ENCODE data around the gene KNDC1. TPM values are rescaled to one million over a fixed set of nuclear protein-coding genes. Genes with fewer than 3 reads are reported as not detected.

Gene KNDC1
- total RNA-seq, 2 experiments from 2014 or later: 0.55 to 1.2 TPM

DNA sequence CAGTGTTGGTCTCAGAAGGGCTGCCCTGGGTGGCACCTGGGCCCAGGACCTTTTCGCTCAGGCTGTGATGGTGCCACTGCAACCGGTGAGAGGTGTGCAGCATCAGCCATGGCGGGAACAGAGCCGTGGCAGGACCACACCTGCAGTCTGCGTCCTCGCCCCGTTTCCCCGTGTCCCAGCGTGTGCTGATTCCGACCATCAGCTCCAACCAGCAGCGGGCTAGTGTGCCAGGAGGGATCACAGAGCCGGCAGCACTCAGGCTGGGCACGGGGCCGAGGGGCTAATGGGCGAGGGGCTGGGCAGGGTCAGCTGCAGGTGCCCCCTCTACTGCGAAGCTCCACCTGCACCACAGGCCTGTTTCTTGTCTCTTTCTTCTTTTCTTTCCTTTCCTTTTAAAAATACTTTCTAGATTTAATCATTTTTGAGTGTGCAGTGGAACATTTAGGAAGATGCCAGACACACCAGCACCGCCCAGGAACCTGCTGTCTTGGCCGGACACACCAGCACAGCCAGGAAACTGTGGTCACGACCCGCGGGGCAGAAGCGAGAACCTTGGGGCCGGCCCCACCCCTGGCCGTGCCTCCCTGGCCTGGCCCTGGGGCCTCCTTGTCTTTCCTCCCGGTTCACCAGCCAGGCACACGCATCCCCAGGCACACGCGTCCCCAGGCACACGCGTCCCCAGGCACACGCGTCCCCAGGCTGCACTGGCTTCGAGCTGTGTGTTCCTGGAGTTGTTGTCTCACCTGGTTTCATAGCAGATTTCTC, 37.7 kb upstream of the KNDC1 start:
- POLR2A ChIA-PET: no interaction called here
- H3K27ac Mint-ChIP-seq: no peak overlapping the region
- H3K4me3 Mint-ChIP-seq: no peak overlapping the region
- H3K36me3 Mint-ChIP-seq (ENCODE audit: low read depth): no peaks in the 10 kb centered on the region
- H3K4me1 Mint-ChIP-seq: peaks cover 4% of the 10 kb centered on the region
- CTCF ChIA-PET: no interaction called here
- peaks cover 4% of the 10 kb centered on the region for H3K27me3 Mint-ChIP-seq
- DNase-seq: no peak
- H3K9me3 Mint-ChIP-seq: peaks cover 11% of the 10 kb centered on the region

DNA sequence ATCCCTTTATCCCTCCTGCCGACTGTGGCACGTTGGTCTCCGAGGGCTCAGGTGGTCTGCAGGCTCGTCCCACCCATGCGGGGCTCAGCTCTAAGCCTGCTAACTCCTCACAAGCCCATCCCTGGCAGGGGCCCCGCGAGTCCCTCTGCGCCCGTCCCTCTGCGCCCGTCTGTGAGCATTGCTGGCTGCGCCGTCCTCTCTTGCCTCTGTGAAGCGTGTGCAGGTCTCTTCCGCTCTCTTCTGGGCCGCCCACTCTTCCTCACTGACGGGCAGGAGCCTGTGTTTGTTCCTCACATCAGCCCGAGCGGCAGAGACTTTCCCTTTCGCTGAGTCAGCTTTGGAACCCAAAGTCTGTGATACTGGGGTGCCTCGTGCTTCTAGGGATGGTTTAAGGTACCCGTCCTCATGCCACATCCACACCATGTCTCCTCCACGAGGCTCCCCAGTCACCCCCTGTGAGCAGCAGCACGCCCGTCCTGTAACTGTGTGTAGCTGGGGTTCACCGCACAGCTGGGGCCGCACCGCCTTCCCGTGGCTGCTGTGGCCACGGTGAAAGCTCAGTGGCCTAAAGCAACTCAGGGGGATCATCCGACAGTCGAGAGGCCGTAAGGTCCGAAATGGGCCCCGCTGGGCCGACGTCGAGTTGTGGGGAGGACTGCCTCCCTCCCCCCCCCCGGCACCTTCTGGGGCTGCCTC, 36.8 kb upstream of the KNDC1 start:
- peaks cover 4% of the 10 kb centered on the region for H3K27me3 Mint-ChIP-seq
- no peak overlapping the region for H3K27ac Mint-ChIP-seq
- ChIA-PET CTCF (no interaction called here), POLR2A (no interaction called here)
- peaks cover 4% of the 10 kb centered on the region for H3K4me1 Mint-ChIP-seq
- H3K36me3 Mint-ChIP-seq (ENCODE audit: low read depth): no peaks in the 10 kb centered on the region
- H3K4me3 Mint-ChIP-seq: no peak overlapping the region
- DNase-seq: no peak
- peaks cover 9% of the 10 kb centered on the region for H3K9me3 Mint-ChIP-seq

DNA sequence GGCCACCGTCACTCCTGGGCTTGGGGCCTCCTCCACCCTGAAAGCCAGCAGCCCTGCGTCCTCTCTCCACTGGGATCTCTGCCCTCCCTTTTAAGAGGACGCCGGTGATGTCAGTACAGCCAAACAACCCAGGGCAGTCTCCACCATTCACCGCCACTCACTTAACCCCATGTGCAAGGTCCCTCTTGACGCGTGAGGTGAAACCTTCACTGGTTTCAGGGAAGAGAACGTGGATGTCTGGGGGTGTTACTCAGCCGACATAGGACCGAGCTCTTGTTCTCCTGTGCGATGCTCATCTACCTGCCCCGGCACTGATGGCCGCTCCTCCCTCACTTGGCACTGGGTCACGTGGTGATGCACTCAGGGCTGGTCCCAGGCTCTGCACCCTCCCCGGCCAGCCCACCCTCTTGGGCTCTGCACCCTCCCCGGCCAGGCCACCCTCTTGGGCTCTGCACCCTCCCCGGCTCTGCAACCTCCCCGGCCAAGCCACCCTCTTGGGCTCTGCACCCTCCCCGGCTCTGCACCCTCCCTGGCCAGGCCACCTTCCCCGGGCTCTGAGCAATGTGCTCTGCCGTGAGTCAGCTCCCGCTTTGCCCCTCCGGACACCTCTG, 36.2 kb upstream of the KNDC1 start:
- DNase-seq: no peak
- ChIA-PET POLR2A (no interaction called here), CTCF (no interaction called here)
- H3K4me3 Mint-ChIP-seq: no peak overlapping the region
- H3K36me3 Mint-ChIP-seq (ENCODE audit: low read depth): no peaks in the 10 kb centered on the region
- H3K4me1 Mint-ChIP-seq: peaks cover 4% of the 10 kb centered on the region
- no peak overlapping the region for H3K27ac Mint-ChIP-seq
- peaks cover 4% of the 10 kb centered on the region for H3K9me3 Mint-ChIP-seq
- peaks cover 4% of the 10 kb centered on the region for H3K27me3 Mint-ChIP-seq

DNA sequence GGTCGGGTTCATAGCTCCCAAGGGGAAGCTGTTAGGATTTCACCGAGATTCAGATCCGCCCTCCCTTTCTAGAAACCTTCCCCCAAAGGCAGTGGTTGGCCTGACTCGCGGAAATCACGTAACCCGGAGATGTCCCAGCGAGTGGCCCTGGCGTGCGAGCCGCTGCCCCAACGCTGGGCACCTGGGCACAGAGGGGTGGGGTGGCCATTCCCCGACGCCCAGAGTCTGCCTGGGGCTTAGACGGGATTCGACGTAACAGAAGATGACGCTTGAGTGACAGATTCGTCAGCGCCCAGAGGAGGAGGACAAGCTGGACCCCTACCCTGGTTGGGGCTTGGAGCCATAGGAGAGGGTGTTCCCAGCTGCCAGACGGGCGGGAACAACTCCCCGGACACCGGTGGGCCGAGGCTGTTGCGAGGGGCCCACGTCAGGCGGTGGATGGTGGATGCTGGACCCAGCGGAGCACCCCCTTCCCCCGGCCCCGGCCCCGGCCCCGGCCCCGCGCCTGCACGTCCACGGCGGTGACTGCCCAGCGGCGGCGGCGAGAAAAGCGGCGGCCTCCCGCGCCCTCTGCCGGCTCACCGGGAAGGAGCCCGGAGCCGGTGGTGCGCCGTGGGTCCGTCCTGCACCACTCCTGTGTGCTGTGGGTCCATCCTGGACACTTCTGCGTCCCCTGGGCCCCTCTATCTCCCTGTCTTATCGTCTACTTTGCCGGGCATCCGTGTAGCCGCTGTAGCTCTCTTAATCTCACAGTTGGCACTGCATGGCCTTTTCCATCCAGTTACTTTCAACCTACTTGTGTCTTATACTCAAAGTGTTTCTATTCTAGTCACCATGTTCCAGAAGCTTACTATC, 35.4 kb upstream of the KNDC1 start:
- no peaks in the 10 kb centered on the region for H3K36me3 Mint-ChIP-seq (ENCODE audit: low read depth)
- peak; percentile 29 for DNase-seq
- H3K9me3 Mint-ChIP-seq: no peaks in the 10 kb centered on the region
- POLR2A ChIA-PET: no interaction called here
- H3K4me3 Mint-ChIP-seq: no peak overlapping the region
- CTCF ChIA-PET: interaction anchor here (0.9 kb wide), 1 partner anchor 221 kb away, joined by 3 read pairs; no protein-coding TSS in a partner anchor
- H3K27me3 Mint-ChIP-seq: peaks cover 4% of the 10 kb centered on the region
- no peak overlapping the region for H3K27ac Mint-ChIP-seq
- peaks cover 4% of the 10 kb centered on the region for H3K4me1 Mint-ChIP-seq

DNA sequence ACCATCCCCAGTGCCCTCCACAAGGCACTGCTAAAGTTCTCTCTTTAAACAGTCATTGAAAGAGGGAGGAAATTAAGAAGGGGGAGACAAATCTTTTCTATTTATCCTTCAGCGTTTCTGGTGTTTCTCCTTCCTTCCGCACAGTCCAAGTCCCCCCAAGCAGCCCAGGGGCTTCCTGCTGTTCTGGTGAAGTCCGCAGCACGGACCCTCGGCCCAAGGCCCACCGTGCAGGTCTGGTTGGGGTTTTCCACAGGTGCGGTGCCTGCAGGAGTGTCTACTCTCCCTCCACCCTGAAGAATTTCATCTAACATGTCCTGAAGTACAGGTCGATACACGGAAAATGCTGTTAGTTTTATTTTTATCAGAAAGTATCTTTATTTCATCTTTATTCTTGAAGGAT, 34.1 kb upstream of the KNDC1 start:
- Mint-ChIP-seq H3K36me3 (ENCODE audit: low read depth) (no peaks in the 10 kb centered on the region), H3K4me1 (peaks cover 4% of the 10 kb centered on the region), H3K27ac (no peak overlapping the region), H3K9me3 (no peaks in the 10 kb centered on the region), H3K4me3 (no peak overlapping the region), H3K27me3 (peaks cover 4% of the 10 kb centered on the region)
- ChIA-PET CTCF (no interaction called here), POLR2A (no interaction called here)
- no peak for DNase-seq

DNA sequence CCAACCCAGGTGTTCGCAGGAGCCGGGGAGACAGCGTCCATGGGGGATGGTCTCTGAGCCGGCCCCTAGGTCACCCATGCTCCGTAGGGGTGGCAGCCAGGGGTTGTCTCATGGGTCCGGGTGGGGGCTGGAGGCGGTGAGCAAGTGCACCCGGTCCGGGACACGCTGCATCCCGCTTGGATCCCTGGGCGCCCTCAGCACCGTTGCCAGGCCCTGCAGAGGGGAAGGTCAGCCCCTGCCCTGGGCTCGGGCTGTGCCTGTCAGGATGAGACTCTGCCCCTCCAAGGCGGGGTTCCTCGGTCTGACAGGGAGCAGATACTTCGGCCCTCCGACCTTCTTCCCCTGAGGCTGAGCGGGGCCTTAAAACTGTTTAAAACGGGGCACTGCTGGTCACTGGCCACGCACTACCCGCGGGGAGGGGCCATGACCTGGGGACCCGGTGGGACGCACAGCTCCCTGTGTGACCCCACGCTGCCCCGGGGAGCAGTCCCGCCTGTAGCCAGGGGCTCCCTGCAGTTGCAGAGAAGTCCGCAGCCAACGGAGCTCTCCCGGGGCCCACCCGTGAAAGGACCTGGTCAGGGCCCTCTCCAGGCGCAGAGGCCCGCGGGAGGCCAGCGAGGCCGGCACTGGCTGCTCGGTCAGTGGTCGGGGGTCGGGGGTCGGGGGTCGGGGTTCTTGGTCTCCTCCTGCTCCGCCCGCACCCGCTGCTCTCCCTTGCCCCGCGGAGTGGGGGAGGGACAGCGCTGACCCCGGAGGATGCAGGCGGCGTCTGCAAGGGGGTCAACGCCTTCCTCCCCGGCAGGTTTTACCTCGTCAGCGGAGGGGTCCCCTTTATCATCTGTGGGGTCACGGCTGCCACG, 33.4 kb upstream of the KNDC1 start:
- H3K27me3 Mint-ChIP-seq: peaks cover 4% of the 10 kb centered on the region
- no peak for DNase-seq
- no peaks in the 10 kb centered on the region for H3K9me3 Mint-ChIP-seq
- peaks cover 4% of the 10 kb centered on the region for H3K4me1 Mint-ChIP-seq
- no peaks in the 10 kb centered on the region for H3K36me3 Mint-ChIP-seq (ENCODE audit: low read depth)
- H3K27ac Mint-ChIP-seq: no peak overlapping the region
- CTCF ChIA-PET: no interaction called here
- H3K4me3 Mint-ChIP-seq: no peak overlapping the region
- POLR2A ChIA-PET: no interaction called here

DNA sequence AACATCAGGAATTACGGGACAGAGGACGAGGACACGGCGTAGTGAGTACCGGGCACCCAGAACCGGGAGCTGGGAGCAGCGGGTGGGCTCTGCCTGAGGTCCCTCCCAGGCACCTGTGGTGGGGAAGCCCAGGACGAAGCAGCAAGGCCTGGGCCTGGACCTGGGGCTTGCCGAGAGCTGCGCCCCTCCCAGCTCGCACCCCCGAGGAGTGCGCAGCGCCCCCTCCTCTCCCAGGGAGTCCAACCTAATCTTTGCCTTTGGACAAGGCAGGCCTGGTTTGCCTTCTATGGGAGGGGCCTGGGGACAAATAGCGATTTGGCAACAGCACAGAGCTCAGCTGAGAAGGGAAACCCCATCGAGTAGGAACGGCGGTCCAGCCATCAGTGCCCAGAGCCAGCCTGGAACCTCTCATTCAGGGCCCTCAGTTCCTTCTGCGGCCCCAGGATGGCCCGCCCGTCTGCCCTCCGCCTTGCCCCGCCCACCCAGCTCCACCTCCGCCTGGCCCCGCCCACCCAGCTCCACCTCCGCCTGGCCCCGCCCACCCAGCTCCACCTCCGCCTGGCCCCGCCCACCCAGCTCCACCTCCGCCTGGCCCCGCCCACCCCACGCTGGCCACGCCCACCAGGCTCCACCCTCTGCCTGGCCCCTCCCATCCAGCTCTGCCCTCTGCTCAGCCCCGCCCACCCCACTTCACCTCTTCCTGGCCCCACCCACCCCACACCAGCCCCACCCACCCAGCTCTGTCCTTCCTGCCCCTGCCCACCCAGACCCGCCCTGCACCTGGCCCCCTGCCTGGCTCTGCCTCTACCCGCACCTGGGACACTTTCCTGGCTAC, 32.5 kb upstream of the KNDC1 start:
- H3K4me1 Mint-ChIP-seq: peaks cover 4% of the 10 kb centered on the region
- H3K4me3 Mint-ChIP-seq: no peak overlapping the region
- no peaks in the 10 kb centered on the region for H3K36me3 Mint-ChIP-seq (ENCODE audit: low read depth)
- ChIA-PET CTCF (interaction anchor here (1.0 kb wide), 1 partner anchor 16 kb away, joined by 3 read pairs; no protein-coding TSS in a partner anchor), POLR2A (no interaction called here)
- H3K9me3 Mint-ChIP-seq: no peaks in the 10 kb centered on the region
- H3K27ac Mint-ChIP-seq: no peak overlapping the region
- peaks cover 4% of the 10 kb centered on the region for H3K27me3 Mint-ChIP-seq
- peak; percentile 47 for DNase-seq

DNA sequence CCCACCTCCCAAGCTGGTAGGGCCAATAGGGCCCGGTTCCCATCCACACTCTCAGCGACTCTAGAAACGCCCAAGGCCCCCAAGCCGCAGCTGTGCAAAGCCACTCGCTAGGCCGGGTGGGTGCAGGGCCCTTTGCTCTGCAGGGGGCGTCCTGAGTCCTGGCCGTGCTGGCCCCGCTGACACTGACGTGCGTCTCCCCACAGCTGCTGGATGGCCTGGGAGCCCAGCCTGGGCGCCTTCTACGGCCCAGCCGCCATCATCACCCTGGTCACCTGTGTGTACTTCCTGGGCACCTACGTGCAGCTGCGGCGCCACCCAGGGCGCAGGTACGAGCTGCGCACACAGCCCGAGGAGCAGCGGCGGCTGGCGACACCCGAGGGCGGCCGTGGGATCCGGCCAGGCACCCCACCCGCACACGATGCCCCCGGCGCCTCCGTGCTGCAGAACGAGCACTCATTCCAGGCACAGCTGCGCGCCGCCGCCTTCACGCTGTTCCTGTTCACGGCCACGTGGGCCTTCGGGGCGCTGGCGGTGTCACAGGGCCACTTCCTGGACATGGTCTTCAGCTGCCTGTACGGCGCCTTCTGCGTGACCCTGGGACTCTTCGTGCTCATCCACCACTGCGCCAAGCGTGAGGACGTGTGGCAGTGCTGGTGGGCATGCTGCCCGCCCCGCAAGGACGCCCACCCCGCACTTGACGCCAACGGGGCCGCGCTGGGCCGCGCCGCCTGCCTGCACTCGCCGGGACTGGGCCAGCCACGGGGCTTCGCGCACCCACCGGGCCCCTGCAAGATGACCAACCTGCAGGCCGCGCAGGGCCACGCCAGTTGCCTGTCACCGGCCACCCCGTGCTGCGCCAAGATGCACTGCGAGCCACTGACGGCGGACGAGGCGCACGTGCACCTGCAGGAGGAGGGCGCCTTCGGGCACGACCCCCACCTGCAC, 31.6 kb upstream of the KNDC1 start:
- H3K4me1 Mint-ChIP-seq: peaks cover 1% of the 10 kb centered on the region
- no peak for DNase-seq
- CTCF ChIA-PET: interaction anchor here (1.0 kb wide), 1 partner anchor 15 kb away, joined by 3 read pairs; no protein-coding TSS in a partner anchor
- H3K9me3 Mint-ChIP-seq: no peaks in the 10 kb centered on the region
- POLR2A ChIA-PET: no interaction called here
- no peak overlapping the region for H3K27ac Mint-ChIP-seq
- no peaks in the 10 kb centered on the region for H3K36me3 Mint-ChIP-seq (ENCODE audit: low read depth)
- no peak overlapping the region for H3K4me3 Mint-ChIP-seq
- H3K27me3 Mint-ChIP-seq: peaks cover 4% of the 10 kb centered on the region

DNA sequence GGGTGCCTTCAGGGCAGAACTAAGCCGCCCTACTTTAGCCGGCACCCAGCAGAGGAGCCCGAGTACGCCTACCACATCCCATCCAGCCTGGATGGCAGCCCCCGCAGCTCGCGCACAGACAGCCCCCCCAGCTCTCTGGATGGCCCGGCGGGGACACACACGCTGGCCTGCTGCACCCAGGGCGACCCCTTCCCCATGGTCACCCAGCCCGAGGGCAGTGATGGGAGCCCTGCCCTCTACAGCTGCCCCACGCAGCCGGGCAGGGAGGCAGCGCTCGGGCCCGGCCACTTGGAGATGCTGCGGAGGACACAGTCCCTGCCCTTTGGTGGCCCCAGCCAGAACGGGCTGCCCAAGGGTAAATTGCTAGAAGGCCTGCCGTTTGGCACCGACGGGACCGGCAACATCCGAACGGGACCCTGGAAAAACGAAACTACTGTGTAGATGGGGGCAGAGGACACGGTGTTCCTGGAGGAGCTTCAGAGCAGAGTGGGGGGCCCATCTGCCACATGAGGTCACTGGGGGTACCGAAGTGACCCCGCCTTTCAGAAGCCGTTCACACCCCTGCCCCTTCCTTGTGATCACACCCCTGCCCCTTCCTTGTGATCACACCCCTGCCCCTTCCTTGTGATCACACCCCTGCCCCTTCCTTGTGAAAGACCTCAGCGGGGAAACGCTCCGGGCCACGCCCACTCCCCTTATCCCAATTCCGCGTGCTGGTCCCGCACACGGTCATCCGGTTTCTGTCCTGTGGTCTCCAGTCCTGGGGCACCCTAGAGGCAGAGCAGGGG, 30.8 kb upstream of the KNDC1 start:
- POLR2A ChIA-PET: no interaction called here

DNA sequence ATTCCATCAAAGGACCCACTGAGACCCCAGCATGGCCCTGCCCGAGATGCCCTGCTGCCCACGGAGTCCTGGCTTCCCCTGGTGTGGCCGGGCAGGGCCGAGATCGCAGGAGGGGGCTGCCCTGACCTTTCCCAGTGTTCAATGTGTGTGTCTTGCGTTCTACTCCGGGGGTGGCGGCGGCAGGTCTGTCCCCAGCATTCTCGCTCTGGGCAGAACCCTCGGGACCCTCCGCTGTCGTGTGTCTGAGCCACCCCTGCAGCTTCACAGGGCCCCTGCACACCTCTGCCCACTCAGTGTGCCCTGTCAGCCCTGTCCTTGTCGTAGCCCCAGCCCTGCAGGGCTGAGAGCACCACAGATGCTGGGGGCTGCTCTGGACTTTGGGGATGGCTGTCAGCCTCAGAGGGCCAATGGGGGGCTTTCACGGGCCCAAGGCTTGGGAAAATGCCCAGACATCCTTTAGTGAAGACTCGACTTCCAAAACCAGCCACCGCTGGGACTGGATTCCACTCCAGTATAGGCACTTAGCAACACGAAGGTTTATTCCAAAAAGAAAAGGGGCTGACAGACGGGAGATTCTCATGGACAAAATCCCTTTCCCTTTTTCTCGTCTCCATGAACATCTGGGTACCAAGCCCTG, 30.0 kb upstream of the KNDC1 start:
- Mint-ChIP-seq H3K9me3 (no peaks in the 10 kb centered on the region), H3K27ac (no peak overlapping the region), H3K4me1 (peaks cover under 1% of the 10 kb centered on the region), H3K36me3 (ENCODE audit: low read depth) (no peaks in the 10 kb centered on the region), H3K4me3 (no peak overlapping the region), H3K27me3 (peaks cover 2% of the 10 kb centered on the region)
- ChIA-PET POLR2A (no interaction called here), CTCF (no interaction called here)
- no peak for DNase-seq

More for the DNA sequence above, 30.8 kb upstream of the KNDC1 start:
- H3K4me1 Mint-ChIP-seq: peaks cover 1% of the 10 kb centered on the region
- H3K27ac Mint-ChIP-seq: no peak overlapping the region
- H3K9me3 Mint-ChIP-seq: no peaks in the 10 kb centered on the region
- no peak overlapping the region for H3K4me3 Mint-ChIP-seq
- DNase-seq: no peak
- peaks cover 4% of the 10 kb centered on the region for H3K27me3 Mint-ChIP-seq
- CTCF ChIA-PET: no interaction called here
- H3K36me3 Mint-ChIP-seq (ENCODE audit: low read depth): no peaks in the 10 kb centered on the region

Measured in activated CD4-positive, alpha-beta memory T cell treated with anti-CD3 and anti-CD28 coated beads, Interleukin-2, amount 10 ng/mL, durations not matched to agents 7 days and 5 days (primary cell).